H9 (cell line): ENCODE data around the gene DELE1. TPM values are rescaled to one million over a fixed set of nuclear protein-coding genes. Genes with fewer than 3 reads are reported as not detected.

ENCODE experiments used
- DNase-seq: peaks from one replicate; pipeline ENCODE4 v3.0.0-alpha.2; 2017
- H2AFZ ChIP-seq: one replicate; pipeline ENCODE4 v1.6.1; 2013; ENCODE audit warnings: mild to moderate bottlenecking, low read length, control low read depth, moderate library complexity
- H2AK5ac ChIP-seq: 2 replicates; pipeline ENCODE4 v1.6.1; 2013; ENCODE audit warnings: low read length, control low read depth, mixed read lengths; ENCODE audit not compliant: insufficient read length
- H2BK120ac ChIP-seq: one replicate; pipeline ENCODE4 v1.6.1; 2013; ENCODE audit warnings: low read depth, mild to moderate bottlenecking, low read length, control low read depth, inconsistent platforms; ENCODE audit not compliant: poor library complexity, severe bottlenecking
- H2BK12ac ChIP-seq: 2 replicates; pipeline ENCODE4 v1.6.1; 2013; ENCODE audit warnings: low read length, control low read depth, mixed read lengths, low read depth; ENCODE audit not compliant: insufficient read length
- H2BK15ac ChIP-seq: 2 replicates; pipeline ENCODE4 v1.6.1; 2013; ENCODE audit warnings: low read depth, low read length, control low read depth
- H2BK20ac ChIP-seq: one replicate; pipeline ENCODE4 v1.6.1; 2013; ENCODE audit warnings: low read depth, mild to moderate bottlenecking, low read length, control low read depth, inconsistent platforms; ENCODE audit not compliant: poor library complexity, severe bottlenecking
- H2BK5ac ChIP-seq: 2 replicates; pipeline ENCODE4 v1.6.1; 2013; ENCODE audit warnings: low read length, control low read depth, mixed read lengths; ENCODE audit not compliant: insufficient read length
- H3K14ac ChIP-seq: 2 replicates; pipeline ENCODE4 v1.6.1; 2013; ENCODE audit warnings: low read length, control low read depth; ENCODE audit not compliant: insufficient read depth
- H3K18ac ChIP-seq: 2 replicates; pipeline ENCODE4 v1.6.1; 2013; ENCODE audit warnings: low read depth, mild to moderate bottlenecking, mixed read lengths, low read length, control low read depth; ENCODE audit not compliant: insufficient read length
- H3K23ac ChIP-seq: 2 replicates; pipeline ENCODE4 v1.6.1; 2013; ENCODE audit warnings: low read length, control low read depth, mixed read lengths, low read depth; ENCODE audit not compliant: insufficient read length
- H3K23me2 ChIP-seq: 2 replicates; pipeline ENCODE4 v1.6.1; 2013; ENCODE audit warnings: low read depth, mild to moderate bottlenecking, mixed read lengths, low read length, control low read depth; ENCODE audit not compliant: insufficient read length, poor library complexity, severe bottlenecking
- H3K27ac ChIP-seq: 2 replicates; pipeline ENCODE4 v1.5.1; 2013; ENCODE audit warnings: low read length, control low read depth, mixed read lengths, low read depth; ENCODE audit not compliant: insufficient read length
- H3K27me3 ChIP-seq: 2 replicates; pipeline ENCODE4 v1.6.1; 2013; ENCODE audit warnings: low read length, control low read depth, inconsistent platforms; ENCODE audit not compliant: insufficient read depth
- H3K4ac ChIP-seq: 2 replicates; pipeline ENCODE4 v1.6.1; 2013; ENCODE audit warnings: low read depth, mild to moderate bottlenecking, control low read depth, inconsistent platforms, low read length, moderate library complexity
- H3K4me1 ChIP-seq: 2 replicates; pipeline ENCODE4 v1.6.1; 2013; ENCODE audit warnings: low read length, control low read depth, inconsistent platforms; ENCODE audit not compliant: insufficient read depth
- H3K4me2 ChIP-seq: 2 replicates; pipeline ENCODE4 v1.6.1; 2013; ENCODE audit warnings: low read length, control low read depth, mixed read lengths; ENCODE audit not compliant: insufficient read length, insufficient read depth
- H3K56ac ChIP-seq: 2 replicates; pipeline ENCODE4 v1.6.1; 2013; ENCODE audit warnings: low read depth, mild to moderate bottlenecking, mixed read lengths, low read length, control low read depth; ENCODE audit not compliant: insufficient read length
- H3K79me1 ChIP-seq: 2 replicates; pipeline ENCODE4 v1.6.1; 2013; ENCODE audit warnings: low read depth, mild to moderate bottlenecking, moderate library complexity, low read length, control low read depth, inconsistent platforms; ENCODE audit not compliant: insufficient read depth, poor library complexity, severe bottlenecking
- H3K79me2 ChIP-seq: 2 replicates; pipeline ENCODE4 v1.6.1; 2013; ENCODE audit warnings: low read length, control low read depth, inconsistent platforms; ENCODE audit not compliant: insufficient read depth
- H3K9ac ChIP-seq: 2 replicates; pipeline ENCODE4 v1.6.1; 2013; ENCODE audit warnings: low read length, control low read depth, mixed read lengths; ENCODE audit not compliant: insufficient read length; ENCODE audit errors: extremely low read depth
- H3K9me3 ChIP-seq: one replicate; pipeline ENCODE4 v1.6.1; 2013; ENCODE audit warnings: low read depth, low read length, inconsistent platforms; ENCODE audit not compliant: control insufficient read depth
- H3T11ph ChIP-seq: one replicate; pipeline ENCODE4 v1.6.1; 2013; ENCODE audit warnings: mild to moderate bottlenecking, low read length, control low read depth, inconsistent platforms
- H4K20me1 ChIP-seq: one replicate; pipeline ENCODE4 v1.6.1; 2013; ENCODE audit not compliant: control insufficient read depth, insufficient read length, insufficient read depth
- H4K5ac ChIP-seq: 2 replicates; pipeline ENCODE4 v1.6.1; 2013; ENCODE audit warnings: low read depth, mild to moderate bottlenecking, mixed read lengths, low read length, control low read depth; ENCODE audit not compliant: insufficient read length
- H4K8ac ChIP-seq: replicated peaks from 2 replicates; pipeline ENCODE4 v1.6.1; 2013; ENCODE audit warnings: low read length, control low read depth, mixed read lengths, low read depth; ENCODE audit not compliant: insufficient read length
- H4K91ac ChIP-seq: 2 replicates; pipeline ENCODE4 v1.6.1; 2013; ENCODE audit warnings: low read depth, mild to moderate bottlenecking, moderate library complexity, mixed read lengths, low read length, control low read depth; ENCODE audit not compliant: insufficient read length
- H3K27ac Mint-ChIP-seq, 3 experiments: 2 replicates in 2 of 3; 3 replicates in 1 of 3; pipeline ENCODE4 v1.8.0; 2020 to 2021; ENCODE audit warnings: mixed read lengths in 3 of 3, mild to moderate bottlenecking in 1 of 3, moderate library complexity in 1 of 3
- H3K27me3 Mint-ChIP-seq: 2 replicates; pipeline ENCODE4 v1.8.0; 2021; ENCODE audit warnings: low read depth, mild to moderate bottlenecking, moderate library complexity, mixed read lengths
- H3K36me3 Mint-ChIP-seq, 3 experiments: 2 replicates in 2 of 3; 3 replicates in 1 of 3; pipeline ENCODE4 v1.8.0; 2020 to 2021; ENCODE audit warnings: low read depth in 3 of 3, mixed read lengths in 3 of 3; ENCODE audit not compliant: insufficient read depth in 1 of 3
- H3K4me1 Mint-ChIP-seq, 2 experiments: 2 replicates each; pipeline ENCODE4 v1.8.0; 2020; ENCODE audit warnings: mixed read lengths in 2 of 2
- H3K4me3 Mint-ChIP-seq, 2 experiments: 2 replicates in 1 of 2; 3 replicates in 1 of 2; pipeline ENCODE4 v1.8.0; 2020 to 2021; ENCODE audit warnings: mild to moderate bottlenecking in 2 of 2, mixed read lengths in 2 of 2, moderate library complexity in 1 of 2
- H3K9me3 Mint-ChIP-seq, 2 experiments: 2 replicates in 1 of 2; 3 replicates in 1 of 2; pipeline ENCODE4 v1.8.0; 2020; ENCODE audit warnings: mild to moderate bottlenecking in 2 of 2, mixed read lengths in 2 of 2, moderate library complexity in 1 of 2
- CTCF ChIP-seq: fragments of 200-600 bp; sonication (generic); conservative IDR thresholded peaks from 3 replicates; pipeline ENCODE4 v1.8.0; 2021; ENCODE audit warnings: antibody characterized with exemption, mild to moderate bottlenecking
- WGBS: extraction: QIAGEN DNeasy Blood & Tissue Kit; methylation state at CpG from one replicate; pipeline ENCODE4 v1.1.7; 2013; ENCODE audit warnings: missing lambda C conversion rate, low lambda C conversion rate, mixed read lengths; ENCODE audit not compliant: insufficient read length; ENCODE audit errors: extremely low coverage; 5-methylcytosine and 5-hydroxymethylcytosine counted together
- total RNA-seq: library from RNA; stranded (reverse); gene quantifications from 2 replicates; pipeline ENCODE4 v1.2.1, GENCODE V29; 2021

The DELE1 gene
- total RNA-seq, 1 experiment from 2014 or later: 75.3 TPM

- no peaks in the 10 kb centered on the region for H3K23me2 ChIP-seq
- no peaks in the 10 kb centered on the region for H4K20me1 ChIP-seq
- H3K18ac ChIP-seq: no peak within 1 kb of the TSS
- no peak for TF ChIP-seq CTCF
- Mint-ChIP-seq H3K4me1 (peaks cover 16 to 25% of the 10 kb centered on the region in 2 experiments), H3K4me3 (peak within 1 kb of the TSS in 1 of 2 experiments; percentile 8; a peak in 1 of 5 replicates), H3K36me3 (no peaks in the 10 kb centered on the region), H3K27me3 (peaks cover 2% of the 10 kb centered on the region; the same call in 1 of the 2 replicates), H3K27ac (peak within 1 kb of the TSS in 1 of 3 experiments; percentile 75; a peak in 2 of 7 replicates), H3K9me3 (no peaks in the 10 kb centered on the region)
- H3T11ph ChIP-seq: no peak within 1 kb of the TSS
- H2AK5ac ChIP-seq: no peak within 1 kb of the TSS
- no peaks in the 10 kb centered on the region; the same call in 1 of the 2 replicates for H3K4me1 ChIP-seq
- no peaks in the 10 kb centered on the region for H3K79me2 ChIP-seq
- no peak within 1 kb of the TSS for H3K27ac ChIP-seq
- H2BK15ac ChIP-seq: no peak within 1 kb of the TSS
- no peak within 1 kb of the TSS for H3K14ac ChIP-seq
- no peaks in the 10 kb centered on the region for H3K9me3 ChIP-seq
- no peak within 1 kb of the TSS for H4K5ac ChIP-seq
- H3K56ac ChIP-seq: no peak within 1 kb of the TSS
- no peak within 1 kb of the TSS for H3K4me2 ChIP-seq
- H2BK120ac ChIP-seq: no peak within 1 kb of the TSS
- H2AFZ ChIP-seq: no peak within 1 kb of the TSS
- H2BK20ac ChIP-seq: no peak within 1 kb of the TSS
- DNase-seq: peak; percentile 53
- no peak within 1 kb of the TSS for H4K91ac ChIP-seq
- H3K27me3 ChIP-seq: no peaks in the 10 kb centered on the region
- no peak within 1 kb of the TSS for H2BK12ac ChIP-seq
- no peak within 1 kb of the TSS for H3K23ac ChIP-seq
- no peak within 1 kb of the TSS for H3K4ac ChIP-seq
- no CpG with 5 or more reads among the region's 7 CpGs for WGBS
- no peaks in the 10 kb centered on the region for H3K79me1 ChIP-seq
- no peak within 1 kb of the TSS for H2BK5ac ChIP-seq
- H3K9ac ChIP-seq: no peak within 1 kb of the TSS
- H4K8ac ChIP-seq: no peak within 1 kb of the TSS
These were observed 34.4 kb downstream of the DELE1 start, which contains the start of gene PCDH12 for GRCh38 chr5:141958113-141958512. Gene PCDH12 (minus strand): TSS chr5:141958202. CDS start chr5:141957851, 351 bp downstream.
